ENCODE data around the gene GTF3C5. TPM values are rescaled to one million over a fixed set of nuclear protein-coding genes. Genes with fewer than 3 reads are reported as not detected.

GTF3C5 gene
- total RNA-seq, 1 donor from 2014 or later, result 77.9 TPM

- H3K4me1 ChIP-seq, result peaks cover 13% of the 10 kb centered on the region
- Mint-ChIP-seq H3K9me3 (no peaks in the 10 kb centered on the region), H3K36me3 (peaks cover 24% of the 10 kb centered on the region), H3K4me3 (no peak overlapping the region), H3K4me1 (peaks cover 13% of the 10 kb centered on the region), H3K27me3 (ENCODE audit: insufficient read depth, low read depth) (peaks cover 4% of the 10 kb centered on the region), H3K27ac (no peak overlapping the region)
- no peak overlapping the region for H3K4me3 ChIP-seq
- H3F3A ChIP-seq (ENCODE audit: low read depth), result peaks cover 15% of the 10 kb centered on the region
- H3K27me3 ChIP-seq, result no peaks in the 10 kb centered on the region
- no peaks in the 10 kb centered on the region for H3K36me3 ChIP-seq
- no peaks in the 10 kb centered on the region for H4K20me1 ChIP-seq (ENCODE audit: low read depth)
- no peak overlapping the region for H3K9ac ChIP-seq
- no peak overlapping the region for H3K27ac ChIP-seq
- H2AFZ ChIP-seq (replicated peaks), result no peak overlapping the region
- TF ChIP-seq CTCF (IDR thresholded peaks at IDR 0.05), result no peak
- TF ChIP-seq EZH2 (IDR thresholded peaks at IDR 0.05), result no peak
- no peak for TF ChIP-seq EZH2phosphoT487 (IDR thresholded peaks at IDR 0.05)
- H3K4me2 ChIP-seq, result no peak overlapping the region
- DNase-seq (ENCODE audit: low spot score), result no peak
- H3K9me3 ChIP-seq (ENCODE audit: low read depth), result no peaks in the 10 kb centered on the region
- H3K79me2 ChIP-seq (ENCODE audit: low read depth), result no peaks in the 10 kb centered on the region
Measured at GRCh38 chr9:133055788-133056420, 25.1 kb downstream of the GTF3C5 start.

- no peaks in the 10 kb centered on the region for H3K27me3 ChIP-seq
- H3K4me1 ChIP-seq, result peaks cover 19% of the 10 kb centered on the region
- no peaks in the 10 kb centered on the region for H3K9me3 ChIP-seq (ENCODE audit: low read depth)
- no peak overlapping the region for H3K27ac Mint-ChIP-seq
- peaks cover 4% of the 10 kb centered on the region for H3K27me3 Mint-ChIP-seq (ENCODE audit: insufficient read depth, low read depth)
- no peak overlapping the region for H3K27ac ChIP-seq
- TF ChIP-seq EZH2 (IDR thresholded peaks at IDR 0.05) (no peak), EZH2phosphoT487 (IDR thresholded peaks at IDR 0.05) (no peak), CTCF (IDR thresholded peaks at IDR 0.05) (no peak)
- no peaks in the 10 kb centered on the region for H3K9me3 Mint-ChIP-seq
- no peaks in the 10 kb centered on the region for H3K36me3 ChIP-seq
- peaks cover 23% of the 10 kb centered on the region for H3K36me3 Mint-ChIP-seq
- H3K4me3 Mint-ChIP-seq, result no peak overlapping the region
- H3K4me2 ChIP-seq, result no peak overlapping the region
- no peak overlapping the region for H3K9ac ChIP-seq
- no peak overlapping the region for H2AFZ ChIP-seq (replicated peaks)
- no peak overlapping the region for H3K4me3 ChIP-seq
- no peaks in the 10 kb centered on the region for H4K20me1 ChIP-seq (ENCODE audit: low read depth)
- H3K79me2 ChIP-seq (ENCODE audit: low read depth), result no peaks in the 10 kb centered on the region
- peaks cover 20% of the 10 kb centered on the region for H3F3A ChIP-seq (ENCODE audit: low read depth)
- peaks cover 16% of the 10 kb centered on the region for H3K4me1 Mint-ChIP-seq
- no peak for DNase-seq (ENCODE audit: low spot score)
Measured at GRCh38 chr9:133056533-133056932, 25.7 kb downstream of the GTF3C5 start.

DNA sequence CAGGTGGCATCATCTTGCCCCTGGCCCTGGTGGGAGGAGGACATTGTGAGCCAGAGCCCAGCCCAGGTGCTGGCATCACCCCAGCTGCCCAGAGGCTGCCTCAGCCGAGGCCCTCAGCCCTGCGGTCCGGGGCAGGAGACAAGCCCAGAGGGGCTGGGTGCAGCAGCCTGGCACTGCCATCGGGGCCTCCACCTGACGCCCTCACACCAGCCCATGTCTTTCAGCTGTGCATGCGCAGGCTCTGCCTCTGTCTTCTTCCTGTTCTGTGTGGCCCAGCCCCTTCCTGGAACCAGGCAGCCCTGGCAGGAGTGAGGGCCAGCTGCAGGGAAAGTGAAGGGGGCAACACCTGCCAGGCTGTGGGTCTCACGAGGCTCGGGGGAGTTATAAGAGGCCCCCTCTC is 26.2 kb downstream of the GTF3C5 start:
- H3K4me3 Mint-ChIP-seq, result no peak overlapping the region
- no peak for TF ChIP-seq EZH2phosphoT487 (IDR thresholded peaks at IDR 0.05)
- no peak for TF ChIP-seq CTCF (IDR thresholded peaks at IDR 0.05)
- no peak for TF ChIP-seq EZH2 (IDR thresholded peaks at IDR 0.05)
- DNase-seq (ENCODE audit: low spot score), result no peak
- peaks cover 16% of the 10 kb centered on the region for H3K4me1 Mint-ChIP-seq
- H3K36me3 ChIP-seq, result no peaks in the 10 kb centered on the region
- no peaks in the 10 kb centered on the region for H3K9me3 Mint-ChIP-seq
- no peak overlapping the region for H3K27ac Mint-ChIP-seq
- H3K4me3 ChIP-seq, result no peak overlapping the region
- H4K20me1 ChIP-seq (ENCODE audit: low read depth), result no peaks in the 10 kb centered on the region
- H3K79me2 ChIP-seq (ENCODE audit: low read depth), result no peaks in the 10 kb centered on the region
- no peaks in the 10 kb centered on the region for H3K9me3 ChIP-seq (ENCODE audit: low read depth)
- peaks cover 20% of the 10 kb centered on the region for H3F3A ChIP-seq (ENCODE audit: low read depth)
- H3K27ac ChIP-seq, result no peak overlapping the region
- H3K4me1 ChIP-seq, result peaks cover 20% of the 10 kb centered on the region
- no peak overlapping the region for H3K9ac ChIP-seq
- peaks cover 22% of the 10 kb centered on the region for H3K36me3 Mint-ChIP-seq
- H3K27me3 ChIP-seq, result no peaks in the 10 kb centered on the region
- no peak overlapping the region for H3K4me2 ChIP-seq
- no peak overlapping the region for H2AFZ ChIP-seq (replicated peaks)
- H3K27me3 Mint-ChIP-seq (ENCODE audit: insufficient read depth, low read depth), result peaks cover 4% of the 10 kb centered on the region
